GM15510 (cell line): ENCODE measurements around the gene DPEP2.
"Not testable (repeated sequence)": the region's sequence is repeated elsewhere in the genome, so short reads cannot be mapped to it uniquely, and the experiment has no call there.

Source experiments
- POLR2A ChIP-seq: IDR thresholded peaks from 3 replicates; pipeline ENCODE4 v1.6.1; 2011; ENCODE audit warnings: borderline replicate concordance; ENCODE audit not compliant: insufficient read length; ENCODE audit errors: extremely low read depth

Gene DPEP2, protein sequence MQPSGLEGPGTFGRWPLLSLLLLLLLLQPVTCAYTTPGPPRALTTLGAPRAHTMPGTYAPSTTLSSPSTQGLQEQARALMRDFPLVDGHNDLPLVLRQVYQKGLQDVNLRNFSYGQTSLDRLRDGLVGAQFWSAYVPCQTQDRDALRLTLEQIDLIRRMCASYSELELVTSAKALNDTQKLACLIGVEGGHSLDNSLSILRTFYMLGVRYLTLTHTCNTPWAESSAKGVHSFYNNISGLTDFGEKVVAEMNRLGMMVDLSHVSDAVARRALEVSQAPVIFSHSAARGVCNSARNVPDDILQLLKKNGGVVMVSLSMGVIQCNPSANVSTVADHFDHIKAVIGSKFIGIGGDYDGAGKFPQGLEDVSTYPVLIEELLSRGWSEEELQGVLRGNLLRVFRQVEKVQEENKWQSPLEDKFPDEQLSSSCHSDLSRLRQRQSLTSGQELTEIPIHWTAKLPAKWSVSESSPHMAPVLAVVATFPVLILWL

DNA sequence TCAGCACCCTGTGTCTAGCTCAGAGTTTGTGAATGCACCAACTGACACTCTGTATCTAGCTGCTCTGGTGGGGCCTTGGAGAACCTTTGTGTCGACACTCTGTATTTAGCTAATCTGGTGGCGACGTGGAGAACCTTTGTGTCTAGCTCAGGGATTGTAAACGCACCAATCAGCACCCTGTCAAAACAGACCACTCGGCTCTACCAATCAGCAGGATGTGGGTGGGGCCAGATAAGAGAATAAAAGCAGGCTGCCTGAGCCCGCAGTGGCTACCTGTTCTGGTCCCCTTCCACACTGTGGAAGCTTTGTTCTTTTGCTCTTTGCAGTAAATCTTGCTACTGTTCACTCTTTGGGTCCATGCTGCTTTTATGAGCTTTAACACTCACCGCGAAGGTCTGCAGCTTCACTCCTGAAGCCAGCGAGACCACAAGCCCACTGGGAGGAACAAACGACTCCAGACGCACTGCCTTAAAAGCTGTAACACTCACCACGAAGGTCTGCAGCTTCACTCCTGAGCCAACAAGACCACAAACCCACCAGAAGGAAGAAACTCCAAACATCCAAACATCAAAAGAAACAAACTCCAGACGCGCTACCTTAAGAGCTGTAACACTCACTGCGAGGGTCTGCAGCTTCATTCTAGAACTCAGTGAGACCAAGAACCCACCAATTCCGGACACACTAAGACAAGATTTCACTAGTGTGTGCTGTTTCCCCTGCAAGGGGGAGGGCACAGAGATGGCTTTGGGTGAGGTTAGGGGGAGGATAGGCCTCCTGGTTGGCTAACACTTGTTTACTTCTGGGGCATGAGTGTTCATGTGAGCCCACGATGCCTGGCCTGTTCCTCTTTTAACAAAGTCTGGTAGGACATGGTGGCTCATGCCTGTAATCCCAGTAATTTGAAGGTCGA is at the start of gene DPEP2:
DPEP2 (minus strand) TSS at position 706 of the 910 bp plus-strand sequence. CDS start 6,272 bp downstream, outside the sequence.
- not testable (repeated sequence) for TF ChIP-seq POLR2A

DNA sequence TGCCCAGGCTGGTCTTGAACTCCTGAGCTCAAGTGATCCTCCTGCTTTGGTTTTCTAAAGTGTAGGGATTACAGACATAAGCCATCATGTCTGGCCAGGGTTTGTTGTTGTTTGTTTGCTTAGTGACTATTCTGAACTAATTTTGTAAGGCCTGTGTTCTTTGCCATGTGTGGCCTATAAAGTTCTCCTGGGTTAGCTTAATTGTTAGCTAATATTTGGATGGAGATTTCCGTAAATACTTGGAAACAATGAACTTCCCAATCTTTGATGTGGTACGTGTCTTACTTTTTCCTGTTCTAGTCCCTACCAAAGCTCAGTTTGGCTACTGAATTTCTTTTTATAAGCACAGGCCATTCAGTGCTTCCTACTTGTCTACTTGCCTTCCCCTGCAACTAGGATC is 48.7 kb upstream of the DPEP2 start:
- TF ChIP-seq POLR2A = no peak

DNA sequence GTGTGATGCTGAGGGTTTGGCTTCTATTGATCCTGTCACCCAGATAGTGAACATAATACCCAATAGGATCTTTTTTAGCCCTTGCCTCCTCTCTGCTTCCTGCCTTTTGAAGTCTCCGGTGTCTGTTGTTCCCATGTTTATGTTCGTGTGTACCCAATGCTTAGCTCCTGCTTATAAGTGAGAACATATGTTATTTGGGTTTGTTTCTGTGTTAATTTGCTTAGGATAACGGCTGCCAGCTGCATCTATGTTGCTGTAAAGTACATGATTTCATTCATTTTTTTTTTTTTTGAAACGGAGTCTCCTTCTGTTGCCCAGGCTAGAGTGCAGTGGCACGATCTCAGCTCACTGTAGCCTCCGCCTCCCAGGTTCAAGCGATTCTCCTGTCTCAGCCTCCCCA is 46.8 kb upstream of the DPEP2 start:
- no peak for TF ChIP-seq POLR2A

DNA sequence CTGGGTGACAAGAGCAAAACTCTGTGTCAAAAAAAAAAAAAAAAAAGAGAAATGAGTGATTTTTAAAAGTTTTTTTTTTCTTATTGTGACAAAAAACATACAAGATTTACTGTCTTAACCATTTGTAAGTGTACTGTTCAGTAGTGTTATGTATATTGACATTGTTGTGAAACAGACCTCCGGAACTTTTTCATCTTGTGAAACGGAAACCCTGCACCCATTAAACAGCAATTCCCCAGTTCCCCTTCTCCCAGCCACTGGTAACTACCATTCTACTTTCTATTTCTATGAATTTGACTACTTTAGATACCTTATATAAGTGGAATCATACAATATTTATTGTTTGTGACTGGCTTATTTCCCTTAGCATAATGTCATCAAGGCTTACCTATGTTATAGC is 42.5 kb upstream of the DPEP2 start:
- TF ChIP-seq POLR2A = no peak

DNA sequence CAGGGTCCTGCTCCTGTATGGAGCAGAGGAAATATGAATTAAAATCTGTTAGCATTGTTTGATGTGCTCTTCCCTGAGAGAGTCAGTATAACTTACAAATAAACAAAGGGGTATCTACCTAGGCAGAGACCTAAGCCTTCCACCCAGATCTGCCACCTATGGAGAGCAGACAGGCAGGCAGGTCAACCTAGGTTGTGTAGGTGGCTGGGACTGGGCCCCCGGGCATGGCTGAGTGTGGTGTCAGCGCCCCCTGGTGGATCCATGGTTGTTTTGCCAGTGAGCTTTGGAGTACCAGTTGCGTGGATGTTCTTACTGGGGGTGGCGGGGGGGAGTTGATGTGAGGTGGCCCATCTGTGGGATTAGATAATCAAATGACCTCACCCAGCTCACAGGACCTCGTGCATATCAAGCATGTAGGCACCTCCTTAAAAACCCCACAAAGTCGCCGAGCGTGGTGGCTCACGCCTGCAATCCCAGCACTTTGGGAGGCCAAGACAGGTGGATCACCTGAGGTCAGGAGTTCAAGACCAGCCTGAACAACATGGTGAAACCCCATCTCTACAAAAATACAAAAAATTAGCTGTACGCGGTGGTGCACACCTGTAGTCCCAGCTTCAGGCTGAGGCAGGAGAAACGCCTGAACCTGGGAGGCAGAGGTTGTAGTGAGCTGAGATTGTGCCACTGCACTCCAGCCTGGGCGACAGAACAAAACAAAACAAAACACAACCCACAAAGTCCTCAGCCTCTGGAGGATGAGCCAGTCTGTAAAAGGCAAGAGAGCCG is 41.4 kb upstream of the DPEP2 start:
- no peak for TF ChIP-seq POLR2A

DNA sequence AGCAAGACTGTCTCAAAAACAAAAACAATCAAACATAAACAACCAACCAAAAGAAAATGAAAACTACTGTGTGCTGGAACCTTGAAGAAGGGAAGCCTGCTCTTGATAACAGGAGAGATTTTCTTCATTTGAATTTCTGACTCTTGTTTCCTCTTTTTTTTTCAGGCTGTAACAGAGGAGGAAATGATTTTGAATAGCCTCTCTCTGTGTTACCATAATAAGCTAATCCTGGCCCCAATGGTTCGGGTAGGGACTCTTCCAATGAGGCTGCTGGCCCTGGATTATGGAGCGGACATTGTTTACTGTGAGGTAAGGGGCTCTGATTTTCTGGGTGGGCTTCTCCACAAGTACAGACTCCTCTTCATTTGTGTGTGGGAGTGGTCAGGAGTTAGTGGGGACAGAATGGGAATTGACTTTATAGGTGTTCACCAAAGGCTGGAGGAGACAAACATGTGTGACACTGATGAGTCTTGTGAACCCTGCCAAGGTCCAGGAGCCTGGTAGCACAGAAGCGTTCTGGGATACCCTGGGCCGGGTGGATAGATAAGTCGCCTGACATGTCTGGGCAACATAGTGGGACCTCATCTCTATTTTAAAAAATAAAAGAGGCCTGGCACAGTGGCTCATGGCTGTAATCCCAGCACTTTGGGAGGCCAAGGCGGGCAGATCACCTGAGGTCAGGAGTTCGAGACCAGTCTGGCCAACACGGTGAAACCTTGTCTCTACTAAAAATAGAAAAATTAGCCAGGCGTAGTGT is 38.7 kb upstream of the DPEP2 start:
- no peak for TF ChIP-seq POLR2A

DNA sequence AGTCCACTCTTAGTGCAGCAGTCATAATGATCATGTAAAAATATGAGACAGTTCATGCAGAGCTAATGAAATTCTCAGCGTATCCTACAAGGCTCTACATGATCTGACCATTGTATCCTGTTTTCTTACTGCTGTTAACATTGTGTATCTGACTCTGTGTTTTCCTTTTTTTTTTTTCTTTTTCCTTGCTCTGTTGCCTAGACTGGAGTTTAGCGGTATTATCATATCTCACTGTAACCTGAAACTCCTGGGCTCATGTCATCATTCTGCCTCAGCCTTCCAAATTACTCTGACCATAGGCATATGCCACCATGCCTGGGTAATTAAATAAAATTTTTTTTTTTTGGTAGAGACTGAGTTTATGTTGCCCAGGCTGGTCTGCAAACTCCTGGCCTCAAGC is 35.9 kb upstream of the DPEP2 start:
- no peak for TF ChIP-seq POLR2A

DNA sequence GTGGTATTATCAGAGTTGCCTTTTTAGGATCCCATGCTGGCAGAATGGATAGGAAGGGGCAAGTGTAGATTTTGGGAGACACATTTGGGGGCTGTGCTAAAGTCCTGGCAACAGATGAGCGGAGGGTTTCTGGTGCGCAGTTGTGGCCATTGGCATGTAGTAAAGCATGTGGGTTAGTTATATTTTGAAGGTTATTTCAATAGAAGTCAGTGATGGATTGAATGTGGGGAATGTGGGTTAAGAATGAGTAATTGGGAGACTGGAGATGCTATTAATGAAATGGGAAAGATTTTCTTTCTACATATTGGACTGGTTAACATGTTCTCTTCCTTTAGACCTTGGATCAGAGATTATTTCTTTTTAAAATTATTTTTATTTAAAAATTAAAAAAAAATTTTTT is 33.8 kb upstream of the DPEP2 start:
- TF ChIP-seq POLR2A = no peak

DNA sequence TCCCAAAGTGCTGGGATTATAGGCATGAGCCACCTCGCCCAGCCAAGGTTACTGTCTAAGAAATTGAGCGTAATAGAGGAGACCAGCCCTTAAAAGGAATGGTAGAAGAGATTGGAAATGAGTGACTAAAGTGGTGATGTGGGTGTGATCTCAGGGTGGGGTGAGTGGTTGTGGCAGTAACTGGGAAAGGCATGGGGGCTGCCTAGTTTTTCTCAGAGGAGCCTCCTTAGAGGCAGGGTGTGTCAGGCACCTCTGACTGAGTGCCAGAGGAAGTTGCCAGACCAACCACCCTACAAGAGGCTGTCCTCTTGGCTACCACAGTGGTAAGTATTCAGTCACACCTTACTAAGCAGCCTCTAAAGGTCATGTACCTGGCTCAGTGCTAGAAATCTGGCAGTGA is 32.7 kb upstream of the DPEP2 start:
- no peak for TF ChIP-seq POLR2A

DNA sequence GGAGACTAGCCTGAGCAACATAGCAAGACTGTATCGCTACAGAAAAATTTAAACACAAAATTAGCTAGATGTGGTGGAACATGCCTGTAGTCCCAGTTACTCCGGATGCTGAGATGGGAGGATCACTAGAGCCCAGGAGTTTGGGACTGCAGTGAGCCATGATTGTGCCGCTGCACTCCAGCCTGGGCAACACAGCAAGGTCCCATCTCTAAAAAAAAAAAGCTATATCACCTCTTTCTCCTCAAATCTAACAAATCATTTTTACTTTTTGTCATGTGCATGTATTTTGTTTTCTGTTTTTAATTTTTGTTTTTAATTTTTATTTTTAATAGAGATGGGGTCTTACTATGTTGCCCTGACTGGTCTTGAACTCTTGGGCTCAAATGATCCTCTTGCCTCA is 29.7 kb upstream of the DPEP2 start:
- no peak for TF ChIP-seq POLR2A

DNA sequence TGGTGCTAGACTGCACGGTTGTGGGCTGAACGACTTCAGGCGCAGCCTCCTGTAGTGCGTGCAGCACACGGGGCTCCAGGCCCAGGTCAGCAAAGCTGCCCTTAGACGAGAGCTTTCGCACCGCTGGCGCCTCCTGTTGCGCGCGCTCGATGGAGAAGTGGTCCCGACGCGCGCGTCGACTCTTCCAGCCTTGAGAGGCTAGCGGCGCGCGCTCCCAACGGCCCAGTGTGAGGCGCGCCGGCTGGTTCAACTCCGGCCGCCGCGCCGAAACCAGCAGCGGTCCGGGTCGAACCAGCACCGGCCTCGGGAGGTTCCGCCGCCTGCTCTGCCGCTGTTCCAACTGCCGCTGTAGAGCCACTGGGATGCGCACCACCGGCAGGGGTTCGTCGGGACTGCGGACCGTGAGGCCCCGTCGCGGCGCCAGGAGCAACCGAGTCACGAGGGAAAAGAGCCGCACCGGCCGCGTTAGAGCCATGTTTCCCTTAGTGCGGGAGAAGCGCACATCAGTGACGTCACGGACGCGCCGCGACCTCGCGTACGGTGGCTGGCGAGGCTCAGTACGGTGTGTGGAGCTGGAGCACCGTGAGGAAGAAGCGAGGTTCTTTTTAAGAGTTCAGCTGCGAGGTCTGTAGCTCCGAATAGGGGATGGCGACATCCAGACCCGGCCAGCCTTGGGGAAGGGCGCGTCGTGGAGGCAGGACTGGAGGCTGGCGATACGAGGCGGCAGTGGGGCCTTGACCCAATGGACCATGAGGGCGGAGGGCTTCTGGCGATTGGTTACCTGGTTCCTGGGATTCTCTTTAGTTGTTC is 23.6 kb upstream of the DPEP2 start, which contains the start of the genes DDX28 and DUS2:
DDX28 (minus strand) TSS at position 505 of the 810 bp plus-strand sequence; CDS start at position 475, 30 bp downstream.
DUS2 (plus strand) TSS at position 557 of the 810 bp plus-strand sequence. CDS start 14,740 bp downstream, outside the sequence.
- TF ChIP-seq POLR2A = peak; percentile 79

DNA sequence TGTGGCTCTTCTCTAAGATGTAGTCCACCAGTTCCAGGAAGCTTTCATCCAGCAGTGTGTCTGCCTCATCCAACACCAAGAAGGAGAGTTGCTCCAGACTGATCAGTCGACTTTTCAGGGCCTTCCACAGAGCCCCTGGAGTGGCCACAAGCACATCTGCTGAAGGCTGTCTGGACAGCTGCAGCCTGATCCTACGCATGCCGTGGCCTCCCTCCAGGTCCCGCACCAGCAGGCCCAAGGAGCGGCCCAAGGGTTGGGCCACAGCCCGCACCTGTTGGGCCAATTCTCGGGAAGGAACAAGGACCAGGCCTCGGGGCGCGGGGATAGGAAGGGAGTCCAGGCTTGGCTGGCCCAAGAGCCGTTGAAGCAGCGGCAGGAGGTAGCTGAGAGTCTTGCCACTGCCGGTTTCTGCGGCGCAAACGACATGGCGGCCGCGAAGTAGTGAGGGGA is 23.0 kb upstream of the DPEP2 start:
- TF ChIP-seq POLR2A = no peak

DNA sequence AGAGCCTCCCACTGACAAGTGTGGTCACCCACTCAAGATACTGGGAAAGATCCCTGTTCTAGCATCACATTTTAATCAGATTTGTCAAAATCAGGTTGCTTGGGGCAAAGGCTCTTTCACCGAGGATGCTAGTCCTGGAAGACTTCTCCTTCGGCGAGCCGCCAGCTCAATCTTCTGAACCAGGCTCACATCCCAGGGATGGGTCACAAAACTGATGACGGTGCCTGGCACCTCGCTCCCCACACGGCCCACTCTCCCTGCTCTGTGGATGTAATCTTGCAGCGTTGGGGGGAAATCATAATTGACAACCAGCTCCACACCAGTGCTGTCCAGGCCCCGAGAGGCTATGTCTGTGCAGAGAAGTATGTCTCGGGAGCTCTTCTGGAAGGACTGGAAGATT is 22.2 kb upstream of the DPEP2 start:
- TF ChIP-seq POLR2A = no peak

DNA sequence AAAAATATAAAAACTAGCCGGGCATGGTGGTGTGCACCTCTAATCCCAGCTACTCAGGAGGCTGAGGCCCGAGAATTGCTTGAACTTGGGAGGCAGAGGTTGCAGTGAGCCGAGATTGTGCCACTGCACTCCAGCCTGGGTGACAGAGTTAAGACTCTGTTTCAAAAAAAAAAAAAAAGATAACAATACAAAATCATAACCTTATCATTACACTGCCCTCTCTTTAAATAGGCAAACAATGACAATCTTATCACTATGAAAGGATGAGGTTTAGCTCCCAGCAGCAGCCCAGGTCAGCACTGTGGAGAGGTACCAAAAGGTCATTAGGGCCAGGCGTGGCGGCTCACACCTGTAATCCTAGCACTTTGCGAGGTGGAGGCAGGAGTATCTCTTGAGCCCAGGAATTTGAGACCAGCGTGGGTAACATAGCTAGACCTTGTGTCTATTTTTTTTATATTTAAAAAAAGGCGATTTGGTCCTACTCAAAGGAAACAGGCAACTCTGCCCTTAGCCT is 19.9 kb upstream of the DPEP2 start:
- TF ChIP-seq POLR2A = no peak
